H9 (cell line): Measurements from ENCODE around the gene B4GALT3. TPM values are rescaled to one million over a fixed set of nuclear protein-coding genes. Genes with fewer than 3 reads are reported as not detected.

Experiments
- DNase-seq: peaks from one replicate; pipeline ENCODE4 v3.0.0-alpha.2; 2017
- H2AFZ ChIP-seq: one replicate; pipeline ENCODE4 v1.6.1; 2013; ENCODE audit warnings: mild to moderate bottlenecking, low read length, control low read depth, moderate library complexity
- H2AK5ac ChIP-seq: 2 replicates; pipeline ENCODE4 v1.6.1; 2013; ENCODE audit warnings: low read length, control low read depth, mixed read lengths; ENCODE audit not compliant: insufficient read length
- H2BK120ac ChIP-seq: one replicate; pipeline ENCODE4 v1.6.1; 2013; ENCODE audit warnings: low read depth, mild to moderate bottlenecking, low read length, control low read depth, inconsistent platforms; ENCODE audit not compliant: poor library complexity, severe bottlenecking
- H2BK12ac ChIP-seq: 2 replicates; pipeline ENCODE4 v1.6.1; 2013; ENCODE audit warnings: low read length, control low read depth, mixed read lengths, low read depth; ENCODE audit not compliant: insufficient read length
- H2BK15ac ChIP-seq: 2 replicates; pipeline ENCODE4 v1.6.1; 2013; ENCODE audit warnings: low read depth, low read length, control low read depth
- H2BK20ac ChIP-seq: one replicate; pipeline ENCODE4 v1.6.1; 2013; ENCODE audit warnings: low read depth, mild to moderate bottlenecking, low read length, control low read depth, inconsistent platforms; ENCODE audit not compliant: poor library complexity, severe bottlenecking
- H2BK5ac ChIP-seq: 2 replicates; pipeline ENCODE4 v1.6.1; 2013; ENCODE audit warnings: low read length, control low read depth, mixed read lengths; ENCODE audit not compliant: insufficient read length
- H3K14ac ChIP-seq: 2 replicates; pipeline ENCODE4 v1.6.1; 2013; ENCODE audit warnings: low read length, control low read depth; ENCODE audit not compliant: insufficient read depth
- H3K18ac ChIP-seq: 2 replicates; pipeline ENCODE4 v1.6.1; 2013; ENCODE audit warnings: low read depth, mild to moderate bottlenecking, mixed read lengths, low read length, control low read depth; ENCODE audit not compliant: insufficient read length
- H3K23ac ChIP-seq: 2 replicates; pipeline ENCODE4 v1.6.1; 2013; ENCODE audit warnings: low read length, control low read depth, mixed read lengths, low read depth; ENCODE audit not compliant: insufficient read length
- H3K23me2 ChIP-seq: 2 replicates; pipeline ENCODE4 v1.6.1; 2013; ENCODE audit warnings: low read depth, mild to moderate bottlenecking, mixed read lengths, low read length, control low read depth; ENCODE audit not compliant: insufficient read length, poor library complexity, severe bottlenecking
- H3K27ac ChIP-seq: 2 replicates; pipeline ENCODE4 v1.5.1; 2013; ENCODE audit warnings: low read length, control low read depth, mixed read lengths, low read depth; ENCODE audit not compliant: insufficient read length
- H3K27me3 ChIP-seq: 2 replicates; pipeline ENCODE4 v1.6.1; 2013; ENCODE audit warnings: low read length, control low read depth, inconsistent platforms; ENCODE audit not compliant: insufficient read depth
- H3K4ac ChIP-seq: 2 replicates; pipeline ENCODE4 v1.6.1; 2013; ENCODE audit warnings: low read depth, mild to moderate bottlenecking, control low read depth, inconsistent platforms, low read length, moderate library complexity
- H3K4me1 ChIP-seq: 2 replicates; pipeline ENCODE4 v1.6.1; 2013; ENCODE audit warnings: low read length, control low read depth, inconsistent platforms; ENCODE audit not compliant: insufficient read depth
- H3K4me2 ChIP-seq: 2 replicates; pipeline ENCODE4 v1.6.1; 2013; ENCODE audit warnings: low read length, control low read depth, mixed read lengths; ENCODE audit not compliant: insufficient read length, insufficient read depth
- H3K56ac ChIP-seq: 2 replicates; pipeline ENCODE4 v1.6.1; 2013; ENCODE audit warnings: low read depth, mild to moderate bottlenecking, mixed read lengths, low read length, control low read depth; ENCODE audit not compliant: insufficient read length
- H3K79me1 ChIP-seq: 2 replicates; pipeline ENCODE4 v1.6.1; 2013; ENCODE audit warnings: low read depth, mild to moderate bottlenecking, moderate library complexity, low read length, control low read depth, inconsistent platforms; ENCODE audit not compliant: insufficient read depth, poor library complexity, severe bottlenecking
- H3K79me2 ChIP-seq: 2 replicates; pipeline ENCODE4 v1.6.1; 2013; ENCODE audit warnings: low read length, control low read depth, inconsistent platforms; ENCODE audit not compliant: insufficient read depth
- H3K9ac ChIP-seq: 2 replicates; pipeline ENCODE4 v1.6.1; 2013; ENCODE audit warnings: low read length, control low read depth, mixed read lengths; ENCODE audit not compliant: insufficient read length; ENCODE audit errors: extremely low read depth
- H3K9me3 ChIP-seq: one replicate; pipeline ENCODE4 v1.6.1; 2013; ENCODE audit warnings: low read depth, low read length, inconsistent platforms; ENCODE audit not compliant: control insufficient read depth
- H3T11ph ChIP-seq: one replicate; pipeline ENCODE4 v1.6.1; 2013; ENCODE audit warnings: mild to moderate bottlenecking, low read length, control low read depth, inconsistent platforms
- H4K20me1 ChIP-seq: one replicate; pipeline ENCODE4 v1.6.1; 2013; ENCODE audit not compliant: control insufficient read depth, insufficient read length, insufficient read depth
- H4K5ac ChIP-seq: 2 replicates; pipeline ENCODE4 v1.6.1; 2013; ENCODE audit warnings: low read depth, mild to moderate bottlenecking, mixed read lengths, low read length, control low read depth; ENCODE audit not compliant: insufficient read length
- H4K8ac ChIP-seq: replicated peaks from 2 replicates; pipeline ENCODE4 v1.6.1; 2013; ENCODE audit warnings: low read length, control low read depth, mixed read lengths, low read depth; ENCODE audit not compliant: insufficient read length
- H4K91ac ChIP-seq: 2 replicates; pipeline ENCODE4 v1.6.1; 2013; ENCODE audit warnings: low read depth, mild to moderate bottlenecking, moderate library complexity, mixed read lengths, low read length, control low read depth; ENCODE audit not compliant: insufficient read length
- H3K27ac Mint-ChIP-seq, 3 experiments: 2 replicates in 2 of 3; 3 replicates in 1 of 3; pipeline ENCODE4 v1.8.0; 2020 to 2021; ENCODE audit warnings: mixed read lengths in 3 of 3, mild to moderate bottlenecking in 1 of 3, moderate library complexity in 1 of 3
- H3K27me3 Mint-ChIP-seq: 2 replicates; pipeline ENCODE4 v1.8.0; 2021; ENCODE audit warnings: low read depth, mild to moderate bottlenecking, moderate library complexity, mixed read lengths
- H3K36me3 Mint-ChIP-seq, 3 experiments: 2 replicates in 2 of 3; 3 replicates in 1 of 3; pipeline ENCODE4 v1.8.0; 2020 to 2021; ENCODE audit warnings: low read depth in 3 of 3, mixed read lengths in 3 of 3; ENCODE audit not compliant: insufficient read depth in 1 of 3
- H3K4me1 Mint-ChIP-seq, 2 experiments: 2 replicates each; pipeline ENCODE4 v1.8.0; 2020; ENCODE audit warnings: mixed read lengths in 2 of 2
- H3K4me3 Mint-ChIP-seq, 2 experiments: 2 replicates in 1 of 2; 3 replicates in 1 of 2; pipeline ENCODE4 v1.8.0; 2020 to 2021; ENCODE audit warnings: mild to moderate bottlenecking in 2 of 2, mixed read lengths in 2 of 2, moderate library complexity in 1 of 2
- H3K9me3 Mint-ChIP-seq, 2 experiments: 2 replicates in 1 of 2; 3 replicates in 1 of 2; pipeline ENCODE4 v1.8.0; 2020; ENCODE audit warnings: mild to moderate bottlenecking in 2 of 2, mixed read lengths in 2 of 2, moderate library complexity in 1 of 2
- WGBS: extraction: QIAGEN DNeasy Blood & Tissue Kit; methylation state at CpG from one replicate; pipeline ENCODE4 v1.1.7; 2013; ENCODE audit warnings: missing lambda C conversion rate, low lambda C conversion rate, mixed read lengths; ENCODE audit not compliant: insufficient read length; ENCODE audit errors: extremely low coverage; 5-methylcytosine and 5-hydroxymethylcytosine counted together
- total RNA-seq: library from RNA; stranded (reverse); gene quantifications from 2 replicates; pipeline ENCODE4 v1.2.1, GENCODE V29; 2021
- TF ChIP-seq, protein P1 (sequence below): fragments of 200-600 bp; sonication (generic); conservative IDR thresholded peaks from 3 replicates; pipeline ENCODE4 v1.8.0; 2021; ENCODE audit warnings: antibody characterized with exemption, mild to moderate bottlenecking

B4GALT3 gene
- total RNA-seq, 1 experiment from 2014 or later = 31.8 TPM

DNA sequence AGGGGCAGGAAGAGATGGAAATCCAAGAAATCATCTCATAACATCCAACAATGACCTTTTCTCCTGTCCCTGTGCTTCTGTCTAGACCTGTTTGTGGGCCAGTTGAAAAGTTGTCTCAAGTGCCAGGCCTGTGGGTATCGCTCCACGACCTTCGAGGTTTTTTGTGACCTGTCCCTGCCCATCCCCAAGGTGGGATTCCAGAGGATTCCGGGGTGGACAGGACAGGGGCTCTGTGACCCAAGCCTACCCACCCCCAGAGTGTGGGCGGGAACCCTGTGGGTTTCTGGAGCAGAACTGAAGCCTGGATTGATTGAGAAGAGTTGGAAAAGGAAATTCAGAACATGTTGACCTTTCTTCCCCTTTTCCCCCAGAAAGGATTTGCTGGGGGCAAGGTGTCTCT lies 13.5 kb downstream of the B4GALT3 start:
- no peak overlapping the region for H2BK15ac ChIP-seq
- H2BK20ac ChIP-seq = no peak overlapping the region
- H2BK5ac ChIP-seq = no peak overlapping the region
- H2BK120ac ChIP-seq = no peak overlapping the region
- H3K27ac Mint-ChIP-seq = no peak overlapping the region
- no peak overlapping the region for H4K8ac ChIP-seq
- H3K9me3 Mint-ChIP-seq = no peaks in the 10 kb centered on the region
- no peak for DNase-seq
- no peak overlapping the region for H2BK12ac ChIP-seq
- no peak overlapping the region for H3K18ac ChIP-seq
- no peaks in the 10 kb centered on the region for H3K27me3 ChIP-seq
- no peak overlapping the region for H3K4me2 ChIP-seq
- no peak overlapping the region for H2AFZ ChIP-seq
- no peak overlapping the region for H2AK5ac ChIP-seq
- H3K4me1 Mint-ChIP-seq = peaks cover 27 to 31% of the 10 kb centered on the region in 2 experiments
- peaks cover 16% of the 10 kb centered on the region for H3K23me2 ChIP-seq
- no peak overlapping the region for H3K4ac ChIP-seq
- H3K4me1 ChIP-seq = no peaks in the 10 kb centered on the region
- no peak overlapping the region for H4K91ac ChIP-seq
- no peaks in the 10 kb centered on the region for H4K20me1 ChIP-seq
- no peak overlapping the region for H3K9ac ChIP-seq
- no peak overlapping the region for H3K56ac ChIP-seq
- H3K27ac ChIP-seq = no peak overlapping the region
- no peak overlapping the region for H3T11ph ChIP-seq
- no CpG with 5 or more reads among the region's 5 CpGs for WGBS
- no peak overlapping the region for H3K23ac ChIP-seq
- H3K79me1 ChIP-seq = no peaks in the 10 kb centered on the region
- no peaks in the 10 kb centered on the region for H3K9me3 ChIP-seq
- H4K5ac ChIP-seq = no peak overlapping the region
- no peak overlapping the region for H3K14ac ChIP-seq
- H3K27me3 Mint-ChIP-seq = no peaks in the 10 kb centered on the region; the same call in 1 of the 2 replicates
- H3K36me3 Mint-ChIP-seq = peaks cover 19 to 58% (median 42%) of the 10 kb centered on the region in 3 experiments
- H3K79me2 ChIP-seq = no peaks in the 10 kb centered on the region
- H3K4me3 Mint-ChIP-seq = peak overlapping the region in 1 of 2 experiments; percentile 4; a peak in 1 of 5 replicates
- TF ChIP-seq, protein P1, sequence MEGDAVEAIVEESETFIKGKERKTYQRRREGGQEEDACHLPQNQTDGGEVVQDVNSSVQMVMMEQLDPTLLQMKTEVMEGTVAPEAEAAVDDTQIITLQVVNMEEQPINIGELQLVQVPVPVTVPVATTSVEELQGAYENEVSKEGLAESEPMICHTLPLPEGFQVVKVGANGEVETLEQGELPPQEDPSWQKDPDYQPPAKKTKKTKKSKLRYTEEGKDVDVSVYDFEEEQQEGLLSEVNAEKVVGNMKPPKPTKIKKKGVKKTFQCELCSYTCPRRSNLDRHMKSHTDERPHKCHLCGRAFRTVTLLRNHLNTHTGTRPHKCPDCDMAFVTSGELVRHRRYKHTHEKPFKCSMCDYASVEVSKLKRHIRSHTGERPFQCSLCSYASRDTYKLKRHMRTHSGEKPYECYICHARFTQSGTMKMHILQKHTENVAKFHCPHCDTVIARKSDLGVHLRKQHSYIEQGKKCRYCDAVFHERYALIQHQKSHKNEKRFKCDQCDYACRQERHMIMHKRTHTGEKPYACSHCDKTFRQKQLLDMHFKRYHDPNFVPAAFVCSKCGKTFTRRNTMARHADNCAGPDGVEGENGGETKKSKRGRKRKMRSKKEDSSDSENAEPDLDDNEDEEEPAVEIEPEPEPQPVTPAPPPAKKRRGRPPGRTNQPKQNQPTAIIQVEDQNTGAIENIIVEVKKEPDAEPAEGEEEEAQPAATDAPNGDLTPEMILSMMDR = no peak
